Testis (tissue), 3 donors: ENCODE data around the gene EXOC3L4. TPM values are rescaled to one million over a fixed set of nuclear protein-coding genes. Genes with fewer than 3 reads are reported as not detected.

ENCODE experiments used
- DNase-seq: peaks from one replicate; pipeline ENCODE4 v3.0.0-alpha.2; 2019
- H3K27ac ChIP-seq, 2 donors: fragments of 200-600 bp; sonication (generic); one replicate each; pipeline ENCODE4 v1.5.1; 2019
- H3K27me3 ChIP-seq: fragments of 200-600 bp; sonication (generic); one replicate; pipeline ENCODE4 v1.5.1; 2019
- H3K36me3 ChIP-seq: fragments of 200-600 bp; sonication (generic); one replicate; pipeline ENCODE4 v1.5.1; 2017; ENCODE audit warnings: low read depth; ENCODE audit errors: missing control alignments
- H3K4me1 ChIP-seq: fragments of 200-600 bp; sonication (generic); one replicate; pipeline ENCODE4 v1.5.1; 2019
- H3K4me3 ChIP-seq, 2 donors: fragments of 200-600 bp; sonication (generic); one replicate each; pipeline ENCODE4 v1.5.1; 2017 to 2019
- H3K9me3 ChIP-seq: fragments of 200-600 bp; sonication (generic); one replicate; pipeline ENCODE4 v1.5.1; 2017
- POLR2A ChIP-seq: fragments of 450-650 bp; IDR thresholded peaks from one replicate; pipeline ENCODE4 v1.6.1; 2017; ENCODE audit warnings: antibody characterized with exemption, mild to moderate bottlenecking, moderate library complexity
- WGBS, 2 donors: methylation state at CpG; one replicate each; pipeline ENCODE4 v1.1.5; 2018; 5-methylcytosine and 5-hydroxymethylcytosine counted together
- intact Hi-C: fragments of 100-400 bp; cut with DNase I; formaldehyde crosslinking; loops from one replicate; pipeline ENCODE4 v1.15.1; 2023; ENCODE audit warnings: low total_unique reads
- polyA plus RNA-seq: library from polyadenylated mRNA; stranded (reverse); fragments of 350-450 nt; fragmentation: Illumina TruSeq; extraction: RNeasy Lipid Tissue Mini Kit (QIAGEN cat#74804); gene quantifications from one replicate; pipeline ENCODE4 v1.2.3, GENCODE V29; 2014; ENCODE audit warnings: low read depth, low replicate concordance; ENCODE audit not compliant: insufficient read depth
- total RNA-seq, 2 donors: library from RNA; depleted of rRNA; stranded (reverse); fragments of >200 nt; gene quantifications; one replicate each; pipeline ENCODE4 v1.2.3, GENCODE V29; 2016
- TF ChIP-seq, protein P1 (sequence below), 3 experiments: fragments of 450-650 bp in 2 of 3; fragments of 200-600 bp in 1 of 3; sonication (generic) in 1 of 3; IDR thresholded peaks; one replicate each; pipeline ENCODE4 v1.5.1; 2016 to 2019; ENCODE audit warnings: antibody characterized with exemption in 3 of 3, mild to moderate bottlenecking in 2 of 3, moderate library complexity in 1 of 3

EXOC3L4 gene
- total and polyA plus RNA-seq, 3 donors from 2014 or later: 1.0 to 2.4 (median 2.4) TPM

- no peak for TF ChIP-seq POLR2A
- TF ChIP-seq, protein P1, sequence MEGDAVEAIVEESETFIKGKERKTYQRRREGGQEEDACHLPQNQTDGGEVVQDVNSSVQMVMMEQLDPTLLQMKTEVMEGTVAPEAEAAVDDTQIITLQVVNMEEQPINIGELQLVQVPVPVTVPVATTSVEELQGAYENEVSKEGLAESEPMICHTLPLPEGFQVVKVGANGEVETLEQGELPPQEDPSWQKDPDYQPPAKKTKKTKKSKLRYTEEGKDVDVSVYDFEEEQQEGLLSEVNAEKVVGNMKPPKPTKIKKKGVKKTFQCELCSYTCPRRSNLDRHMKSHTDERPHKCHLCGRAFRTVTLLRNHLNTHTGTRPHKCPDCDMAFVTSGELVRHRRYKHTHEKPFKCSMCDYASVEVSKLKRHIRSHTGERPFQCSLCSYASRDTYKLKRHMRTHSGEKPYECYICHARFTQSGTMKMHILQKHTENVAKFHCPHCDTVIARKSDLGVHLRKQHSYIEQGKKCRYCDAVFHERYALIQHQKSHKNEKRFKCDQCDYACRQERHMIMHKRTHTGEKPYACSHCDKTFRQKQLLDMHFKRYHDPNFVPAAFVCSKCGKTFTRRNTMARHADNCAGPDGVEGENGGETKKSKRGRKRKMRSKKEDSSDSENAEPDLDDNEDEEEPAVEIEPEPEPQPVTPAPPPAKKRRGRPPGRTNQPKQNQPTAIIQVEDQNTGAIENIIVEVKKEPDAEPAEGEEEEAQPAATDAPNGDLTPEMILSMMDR (IDR thresholded peaks at IDR 0.05): no peak
- Histone ChIP-seq H3K36me3 (no peaks in the 10 kb centered on the region), H3K27me3 (no peaks in the 10 kb centered on the region), H3K9me3 (no peaks in the 10 kb centered on the region), H3K4me3 (no peak overlapping the region), H3K27ac (no peak overlapping the region), H3K4me1 (peaks cover 39% of the 10 kb centered on the region)
- intact Hi-C loops: loop anchor here (10.0 kb wide), 1 partner anchor 146 kb away; no protein-coding TSS in a partner anchor
- no peak for DNase-seq
- WGBS, 2 donors: 72 to 77% methylated on average over 11 to 13 of the region's 13 CpGs
Observed at GRCh38 chr14:103128631-103129300, 34.2 kb downstream of the EXOC3L4 start.

GRCh38 chr14:103129301-103130016, 34.9 kb downstream of the EXOC3L4 start:
- Histone ChIP-seq H3K27ac (no peak overlapping the region), H3K9me3 (no peaks in the 10 kb centered on the region), H3K4me3 (no peak overlapping the region), H3K4me1 (peaks cover 33% of the 10 kb centered on the region), H3K36me3 (no peaks in the 10 kb centered on the region), H3K27me3 (no peaks in the 10 kb centered on the region)
- 86 to 95% methylated on average over 5 to 12 of the region's 12 CpGs for WGBS, 2 donors
- no peak for DNase-seq
- intact Hi-C loops: loop anchor here (10.0 kb wide), 1 partner anchor 145 kb away; no protein-coding TSS in a partner anchor
- TF ChIP-seq POLR2A: no peak
- TF ChIP-seq, protein P1 (IDR thresholded peaks at IDR 0.05): no peak

GRCh38 chr14:103130017-103130764, 35.7 kb downstream of the EXOC3L4 start:
- intact Hi-C loops: no loop called here
- Histone ChIP-seq H3K9me3 (no peaks in the 10 kb centered on the region), H3K4me3 (no peak overlapping the region), H3K27ac (no peak overlapping the region), H3K27me3 (no peaks in the 10 kb centered on the region), H3K36me3 (no peaks in the 10 kb centered on the region), H3K4me1 (peaks cover 33% of the 10 kb centered on the region)
- WGBS, 2 donors: 78 to 93% methylated on average over 5 to 26 of the region's 26 CpGs
- DNase-seq: no peak
- TF ChIP-seq, protein P1 (IDR thresholded peaks at IDR 0.05): no peak

GRCh38 chr14:103130965-103131364, 36.4 kb downstream of the EXOC3L4 start:
- Histone ChIP-seq H3K36me3 (no peaks in the 10 kb centered on the region), H3K27ac (no peak overlapping the region), H3K4me3 (no peak overlapping the region), H3K27me3 (no peaks in the 10 kb centered on the region), H3K9me3 (no peaks in the 10 kb centered on the region), H3K4me1 (peaks cover 33% of the 10 kb centered on the region)
- 16 to 45% methylated on average over 8 of the region's 8 CpGs for WGBS, 2 donors
- intact Hi-C loops: no loop called here
- peak; percentile 64 for DNase-seq
- TF ChIP-seq, protein P1 (IDR thresholded peaks at IDR 0.05): no peak
- no peak for TF ChIP-seq POLR2A
